Transverse colon (tissue), 4 donors: Measurements from ENCODE around the gene CARD19.

ENCODE experiments used
- EP300 ChIP-seq: sonication (generic); formaldehyde crosslinking; IDR thresholded peaks from one replicate; pipeline ENCODE4 v1.6.1; 2017; ENCODE audit warnings: antibody characterized with exemption, low read depth
- POLR2A ChIP-seq: fragments of 450-650 bp; IDR thresholded peaks from one replicate; pipeline ENCODE4 v1.6.1; 2016; ENCODE audit warnings: antibody characterized with exemption, mild to moderate bottlenecking, moderate library complexity
- POLR2AphosphoS5 ChIP-seq, 3 donors: sonication (generic); formaldehyde crosslinking; IDR thresholded peaks; one replicate each; pipeline ENCODE4 v1.6.1; 2016; ENCODE audit warnings: antibody characterized with exemption in 3 of 3
- TF ChIP-seq, protein P1 (sequence below), 5 experiments: fragments of 200-600 bp in 3 of 5; fragments of 450-650 bp in 2 of 5; sonication (generic) in 3 of 5; IDR thresholded peaks; 1 replicate in 2 of 5; 2 replicates in 3 of 5; pipeline ENCODE4 v1.5.1; 2016 to 2017; ENCODE audit warnings: antibody characterized with exemption in 5 of 5, inconsistent platforms in 3 of 5, mild to moderate bottlenecking in 2 of 5, moderate library complexity in 1 of 5

- TF ChIP-seq, protein P1, sequence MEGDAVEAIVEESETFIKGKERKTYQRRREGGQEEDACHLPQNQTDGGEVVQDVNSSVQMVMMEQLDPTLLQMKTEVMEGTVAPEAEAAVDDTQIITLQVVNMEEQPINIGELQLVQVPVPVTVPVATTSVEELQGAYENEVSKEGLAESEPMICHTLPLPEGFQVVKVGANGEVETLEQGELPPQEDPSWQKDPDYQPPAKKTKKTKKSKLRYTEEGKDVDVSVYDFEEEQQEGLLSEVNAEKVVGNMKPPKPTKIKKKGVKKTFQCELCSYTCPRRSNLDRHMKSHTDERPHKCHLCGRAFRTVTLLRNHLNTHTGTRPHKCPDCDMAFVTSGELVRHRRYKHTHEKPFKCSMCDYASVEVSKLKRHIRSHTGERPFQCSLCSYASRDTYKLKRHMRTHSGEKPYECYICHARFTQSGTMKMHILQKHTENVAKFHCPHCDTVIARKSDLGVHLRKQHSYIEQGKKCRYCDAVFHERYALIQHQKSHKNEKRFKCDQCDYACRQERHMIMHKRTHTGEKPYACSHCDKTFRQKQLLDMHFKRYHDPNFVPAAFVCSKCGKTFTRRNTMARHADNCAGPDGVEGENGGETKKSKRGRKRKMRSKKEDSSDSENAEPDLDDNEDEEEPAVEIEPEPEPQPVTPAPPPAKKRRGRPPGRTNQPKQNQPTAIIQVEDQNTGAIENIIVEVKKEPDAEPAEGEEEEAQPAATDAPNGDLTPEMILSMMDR (IDR thresholded peaks at IDR 0.05) = no peak
- no peak for TF ChIP-seq POLR2A
- TF ChIP-seq POLR2AphosphoS5 (IDR thresholded peaks at IDR 0.05) = no peak
- TF ChIP-seq EP300 = no peak
Measured at GRCh38 chr9:93107825-93108161, 11.8 kb downstream of the CARD19 start.
